GM23338 (cell line): ENCODE measurements around the gene APOL1. TPM values are rescaled to one million over a fixed set of nuclear protein-coding genes. Genes with fewer than 3 reads are reported as not detected.

ENCODE experiments used
- ATAC-seq: fragments of 200-7000 bp; cut with Tn5 transposase; 3 replicates; pipeline ENCODE4 v1.9.1; 2020
- DNase-seq: peaks from one replicate; pipeline ENCODE4 v3.0.0-alpha.2; 2015; ENCODE audit warnings: low spot score
- H2AFZ ChIP-seq: fragments of 200-600 bp; sonication (generic); 2 replicates; pipeline ENCODE4 v1.8.0; 2016; ENCODE audit warnings: antibody characterized with exemption, mild to moderate bottlenecking, moderate library complexity
- H3F3A ChIP-seq: fragments of 200-600 bp; sonication (generic); replicated peaks from 2 replicates; pipeline ENCODE4 v1.8.0; 2017; ENCODE audit warnings: antibody characterized with exemption, mixed run types, low read depth
- H3K27ac ChIP-seq: fragments of 200-600 bp; sonication (generic); 2 replicates; pipeline ENCODE4 v1.6.1; 2016; ENCODE audit warnings: low read depth
- H3K27me3 ChIP-seq: fragments of 200-600 bp; sonication (generic); 2 replicates; pipeline ENCODE4 v1.8.0; 2016; ENCODE audit warnings: mild to moderate bottlenecking, mixed run types, moderate library complexity; ENCODE audit not compliant: insufficient read depth
- H3K36me3 ChIP-seq: fragments of 200-600 bp; sonication (generic); 2 replicates; pipeline ENCODE4 v1.8.0; 2016; ENCODE audit warnings: mild to moderate bottlenecking; ENCODE audit not compliant: insufficient read depth
- H3K4me1 ChIP-seq: fragments of 200-600 bp; sonication (generic); 2 replicates; pipeline ENCODE4 v1.8.0; 2016; ENCODE audit warnings: mild to moderate bottlenecking, moderate library complexity; ENCODE audit not compliant: insufficient read depth
- H3K4me2 ChIP-seq: fragments of 200-600 bp; sonication (generic); 2 replicates; pipeline ENCODE4 v1.7.1; 2017; ENCODE audit warnings: mixed run types
- H3K4me3 ChIP-seq: fragments of 200-600 bp; sonication (generic); 2 replicates; pipeline ENCODE4 v1.6.1; 2016; ENCODE audit warnings: mixed run types
- H3K79me2 ChIP-seq: fragments of 200-600 bp; sonication (generic); replicated peaks from 2 replicates; pipeline ENCODE4 v1.8.0; 2017; ENCODE audit warnings: mild to moderate bottlenecking; ENCODE audit not compliant: insufficient read depth
- H3K9me2 ChIP-seq: fragments of 200-600 bp; sonication (generic); 2 replicates; pipeline ENCODE4 v1.8.0; 2017; ENCODE audit not compliant: insufficient read depth
- H4K20me1 ChIP-seq: fragments of 200-600 bp; sonication (generic); replicated peaks from 2 replicates; pipeline ENCODE4 v1.8.0; 2017; ENCODE audit warnings: mild to moderate bottlenecking; ENCODE audit not compliant: insufficient read depth
- H3K27ac Mint-ChIP-seq: 2 replicates; pipeline ENCODE4 v1.8.0; 2020; ENCODE audit warnings: inconsistent platforms, mild to moderate bottlenecking, moderate library complexity, mixed read lengths
- H3K27me3 Mint-ChIP-seq: 3 replicates; pipeline ENCODE4 v1.8.0; 2022; ENCODE audit warnings: low read depth, mild to moderate bottlenecking, moderate library complexity, mixed read lengths, inconsistent platforms; ENCODE audit not compliant: insufficient read depth, poor library complexity
- H3K36me3 Mint-ChIP-seq: 3 replicates; pipeline ENCODE4 v1.8.0; 2021; ENCODE audit warnings: low read depth, mild to moderate bottlenecking, inconsistent platforms, moderate library complexity, mixed read lengths
- H3K4me1 Mint-ChIP-seq: 3 replicates; pipeline ENCODE4 v1.8.0; 2020; ENCODE audit warnings: mild to moderate bottlenecking, inconsistent platforms, mixed read lengths
- H3K4me3 Mint-ChIP-seq: 3 replicates; pipeline ENCODE4 v1.8.0; 2021; ENCODE audit warnings: moderate library complexity, mild to moderate bottlenecking, inconsistent platforms, mixed read lengths
- H3K9me3 Mint-ChIP-seq: 3 replicates; pipeline ENCODE4 v1.8.0; 2020; ENCODE audit warnings: moderate library complexity, mild to moderate bottlenecking, inconsistent platforms, mixed read lengths
- EZH2 ChIP-seq: fragments of 200-600 bp; sonication (generic); IDR thresholded peaks from one replicate; pipeline ENCODE4 v1.8.0; 2017; ENCODE audit warnings: antibody characterized with exemption, mild to moderate bottlenecking, low read depth; ENCODE audit not compliant: unreplicated experiment
- NANOG ChIP-seq: IDR thresholded peaks from 2 replicates; pipeline ENCODE4 v1.6.1; 2016; ENCODE audit warnings: antibody characterized with exemption, borderline replicate concordance
- REST ChIP-seq: IDR thresholded peaks from one replicate; pipeline ENCODE4 v1.6.1; 2018; ENCODE audit warnings: antibody characterized with exemption; ENCODE audit not compliant: unreplicated experiment
- STAT1 ChIP-seq: IDR thresholded peaks from one replicate; pipeline ENCODE4 v1.6.1; 2016; ENCODE audit warnings: antibody characterized with exemption; ENCODE audit not compliant: unreplicated experiment
- ZNF114 ChIP-seq: fragments of 250-450 bp; sonication (Bioruptor Pico); IDR thresholded peaks from 2 replicates; pipeline ENCODE4 v1.5.0; 2020; ENCODE audit warnings: mild to moderate bottlenecking, moderate library complexity
- polyA plus RNA-seq: library from polyadenylated mRNA; unstranded; fragments of >200 nt; fragmentation: Nextera tagmentation; extraction: Ambion mirVana; gene quantifications from 2 replicates; pipeline ENCODE4 v1.2.1, GENCODE V29; 2016
- total RNA-seq: library from RNA; depleted of rRNA; stranded (reverse); fragments of >200 nt; shearing (Covaris generic); gene quantifications from 2 replicates; pipeline ENCODE4 v1.2.3, GENCODE V29; 2014
- TF ChIP-seq, protein P1 (sequence below): IDR thresholded peaks from 2 replicates; pipeline ENCODE4 v1.6.1; 2016; ENCODE audit warnings: antibody characterized with exemption
- TF ChIP-seq, protein P2 (sequence below), 2 experiments: fragments of 200-600 bp in 1 of 2; sonication (generic) in 1 of 2; conservative IDR thresholded peaks; 2 replicates each; pipeline versions ENCODE4 v1.5.1 to v1.6.1; 2016 to 2017; ENCODE audit warnings: antibody characterized with exemption in 2 of 2, low read depth in 2 of 2, mild to moderate bottlenecking in 2 of 2, moderate library complexity in 1 of 2

Gene APOL1
- total and polyA plus RNA-seq, 2 experiments from 2014 or later: 0.11 TPM; not detected in 1

DNA sequence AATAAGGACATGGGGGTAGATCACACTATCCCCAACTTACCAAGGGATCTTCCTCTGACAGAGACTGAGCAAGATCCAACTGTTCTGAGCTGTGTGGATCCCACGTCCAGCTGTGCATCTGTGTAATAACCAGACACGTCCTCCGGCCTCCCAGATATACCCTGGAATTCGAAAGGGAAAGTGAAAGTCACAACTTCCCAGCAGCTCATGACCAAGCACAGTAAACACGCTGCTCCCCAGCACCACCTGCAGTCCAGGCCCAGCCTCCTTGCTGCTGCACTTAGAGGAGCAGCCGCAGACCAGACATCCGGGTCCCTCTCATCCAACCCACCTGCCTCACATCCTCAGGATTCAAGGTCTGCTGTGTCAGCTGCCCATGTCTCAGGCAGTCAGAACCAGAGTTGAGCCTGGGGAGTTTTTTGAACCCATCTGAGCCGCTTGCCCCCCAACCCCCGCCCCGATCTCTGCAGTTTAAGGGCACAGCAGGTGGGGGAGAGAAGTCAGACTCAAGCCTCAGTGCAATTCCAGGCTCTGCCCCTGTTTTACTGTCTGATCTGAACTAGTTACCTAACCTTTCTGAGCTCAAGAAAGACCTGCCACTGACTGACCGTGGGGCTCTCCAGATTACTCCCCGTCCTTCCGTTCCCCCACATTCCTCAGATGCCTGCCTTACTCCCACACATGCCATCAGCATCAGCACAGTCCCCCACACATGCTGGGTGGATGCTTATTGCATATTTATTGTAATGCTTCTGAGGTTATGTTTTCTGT, 13.3 kb upstream of the APOL1 start, which contains the start of gene APOL2:
Gene APOL2 (minus strand): TSS at position 127 of the 771 bp plus-strand sequence. CDS start 6,365 bp downstream, outside the sequence.
- Histone ChIP-seq H3K9me2 (no peaks in the 10 kb centered on the region), H2AFZ (peak within 1 kb of the TSS; percentile 88), H3K36me3 (no peaks in the 10 kb centered on the region; the same call in 1 of the 2 replicates), H3K79me2 (no peaks in the 10 kb centered on the region; the same call in 1 of the 2 replicates), H3K4me1 (peaks cover 8% of the 10 kb centered on the region), H3K27me3 (no peaks in the 10 kb centered on the region), H3F3A (no peaks in the 10 kb centered on the region), H3K4me2 (peak within 1 kb of the TSS; percentile 81), H3K4me3 (peak within 1 kb of the TSS; percentile 55), H4K20me1 (no peaks in the 10 kb centered on the region), H3K27ac (peak within 1 kb of the TSS; percentile 62; the same call in 1 of the 2 replicates)
- peaks cover 14% of the 10 kb centered on the region for H3K27me3 Mint-ChIP-seq
- H3K27ac Mint-ChIP-seq: peak within 1 kb of the TSS; percentile 99
- peak; percentile 96 for DNase-seq
- peak; percentile 100 for ATAC-seq
- H3K9me3 Mint-ChIP-seq: peaks cover 4% of the 10 kb centered on the region
- H3K36me3 Mint-ChIP-seq: peaks cover 16% of the 10 kb centered on the region
- H3K4me3 Mint-ChIP-seq: peak within 1 kb of the TSS; percentile 90
- TF ChIP-seq ZNF114 (no peak), EZH2 (no peak), STAT1 (no peak), REST (no peak), NANOG (no peak)
- TF ChIP-seq, protein P1, sequence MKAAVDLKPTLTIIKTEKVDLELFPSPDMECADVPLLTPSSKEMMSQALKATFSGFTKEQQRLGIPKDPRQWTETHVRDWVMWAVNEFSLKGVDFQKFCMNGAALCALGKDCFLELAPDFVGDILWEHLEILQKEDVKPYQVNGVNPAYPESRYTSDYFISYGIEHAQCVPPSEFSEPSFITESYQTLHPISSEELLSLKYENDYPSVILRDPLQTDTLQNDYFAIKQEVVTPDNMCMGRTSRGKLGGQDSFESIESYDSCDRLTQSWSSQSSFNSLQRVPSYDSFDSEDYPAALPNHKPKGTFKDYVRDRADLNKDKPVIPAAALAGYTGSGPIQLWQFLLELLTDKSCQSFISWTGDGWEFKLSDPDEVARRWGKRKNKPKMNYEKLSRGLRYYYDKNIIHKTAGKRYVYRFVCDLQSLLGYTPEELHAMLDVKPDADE: no peak
- TF ChIP-seq, protein P2, sequence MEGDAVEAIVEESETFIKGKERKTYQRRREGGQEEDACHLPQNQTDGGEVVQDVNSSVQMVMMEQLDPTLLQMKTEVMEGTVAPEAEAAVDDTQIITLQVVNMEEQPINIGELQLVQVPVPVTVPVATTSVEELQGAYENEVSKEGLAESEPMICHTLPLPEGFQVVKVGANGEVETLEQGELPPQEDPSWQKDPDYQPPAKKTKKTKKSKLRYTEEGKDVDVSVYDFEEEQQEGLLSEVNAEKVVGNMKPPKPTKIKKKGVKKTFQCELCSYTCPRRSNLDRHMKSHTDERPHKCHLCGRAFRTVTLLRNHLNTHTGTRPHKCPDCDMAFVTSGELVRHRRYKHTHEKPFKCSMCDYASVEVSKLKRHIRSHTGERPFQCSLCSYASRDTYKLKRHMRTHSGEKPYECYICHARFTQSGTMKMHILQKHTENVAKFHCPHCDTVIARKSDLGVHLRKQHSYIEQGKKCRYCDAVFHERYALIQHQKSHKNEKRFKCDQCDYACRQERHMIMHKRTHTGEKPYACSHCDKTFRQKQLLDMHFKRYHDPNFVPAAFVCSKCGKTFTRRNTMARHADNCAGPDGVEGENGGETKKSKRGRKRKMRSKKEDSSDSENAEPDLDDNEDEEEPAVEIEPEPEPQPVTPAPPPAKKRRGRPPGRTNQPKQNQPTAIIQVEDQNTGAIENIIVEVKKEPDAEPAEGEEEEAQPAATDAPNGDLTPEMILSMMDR (conservative IDR thresholded peaks at IDR 0.05; ENCODE audit: low read depth in 2 of 2): peak; percentile 54 to 72
- peaks cover 22% of the 10 kb centered on the region for H3K4me1 Mint-ChIP-seq
